ENCODE results near the gene TAC4. TPM values are rescaled to one million over a fixed set of nuclear protein-coding genes. Genes with fewer than 3 reads are reported as not detected.

Gene TAC4, protein sequence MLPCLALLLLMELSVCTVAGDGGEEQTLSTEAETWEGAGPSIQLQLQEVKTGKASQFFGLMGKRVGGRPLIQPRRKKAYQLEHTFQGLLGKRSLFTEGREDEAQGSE
- total RNA-seq (2014; rRNA removed; shearing (Covaris generic)), result 0.92 TPM in 1 of 2 replicates, not detected in the other

DNA sequence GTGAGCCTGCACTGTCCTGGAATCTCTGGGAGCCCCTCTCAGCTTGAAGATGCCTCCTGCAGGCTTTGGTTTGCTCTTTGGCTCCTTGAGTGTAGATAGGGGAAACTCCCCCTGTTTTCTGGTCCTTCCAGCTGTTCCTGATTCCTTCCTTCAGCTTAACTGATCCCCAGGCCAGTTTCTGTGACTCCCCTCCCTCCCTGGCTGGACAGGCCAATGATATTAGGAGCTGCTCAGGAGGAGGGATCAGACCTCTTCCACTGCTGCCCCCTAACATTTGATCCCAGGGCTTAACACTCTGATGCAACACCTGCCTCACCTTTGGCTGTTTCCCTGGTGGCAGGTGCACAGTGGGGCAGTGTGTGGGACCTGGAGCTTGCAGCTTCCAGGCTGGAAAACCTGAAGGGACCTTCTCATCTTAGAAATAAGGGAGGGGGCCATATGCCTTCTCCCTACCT, at the start of gene TAC4:
TSS of gene TAC4 (minus strand) at position 51 of the 455 bp plus-strand sequence. CDS start 52 bp downstream, outside the sequence.
- in situ Hi-C loops (cut with HindIII; ENCODE audit: low sequenced_read_pairs), result no loop called here
- no peak for DNase-seq (ENCODE audit: low spot score)

DNA sequence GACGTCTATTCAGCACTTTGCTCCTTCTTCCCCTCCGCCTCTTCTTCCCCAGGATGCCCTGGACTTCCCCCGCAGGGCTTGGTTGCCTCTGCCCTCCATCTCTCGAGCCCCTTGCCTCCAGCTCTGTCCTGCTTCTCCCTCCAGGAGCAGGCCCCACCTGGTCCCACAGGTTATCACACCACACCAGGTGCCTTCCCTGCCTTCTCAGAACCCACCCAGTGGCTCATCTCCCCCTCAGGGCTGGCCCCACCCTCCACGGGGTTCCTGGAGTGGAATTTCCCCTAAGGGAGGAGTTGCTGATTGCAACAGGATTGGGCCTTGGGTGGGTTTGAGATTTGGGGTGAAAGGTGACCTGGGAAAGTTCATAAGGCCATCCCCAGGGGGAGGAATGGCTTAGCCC, 49.0 kb upstream of the TAC4 start:
- DNase-seq (ENCODE audit: low spot score), result no peak
- in situ Hi-C loops (cut with HindIII; ENCODE audit: low sequenced_read_pairs), result no loop called here

DNA sequence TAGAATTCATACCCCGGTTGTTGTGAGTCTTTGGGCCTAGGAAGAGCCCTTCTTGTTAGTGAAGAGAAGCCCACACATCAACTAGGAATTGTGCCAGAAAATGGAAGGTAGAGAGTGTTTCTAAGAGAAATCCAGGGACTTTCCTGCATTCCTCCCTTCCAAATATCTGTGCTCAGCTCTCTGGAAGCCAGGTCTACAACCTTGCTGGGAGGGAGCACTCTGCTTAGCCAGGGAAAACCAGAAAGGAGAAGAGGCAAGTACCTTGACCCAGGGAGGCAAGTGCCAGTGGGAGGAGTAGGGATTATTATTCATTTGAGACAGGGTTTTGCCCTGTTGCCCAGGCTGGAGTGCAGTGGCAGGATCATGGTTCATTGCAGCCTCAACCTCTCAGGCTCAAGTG, 48.4 kb upstream of the TAC4 start:
- no peak for DNase-seq (ENCODE audit: low spot score)
- in situ Hi-C loops (cut with HindIII; ENCODE audit: low sequenced_read_pairs), result no loop called here

DNA sequence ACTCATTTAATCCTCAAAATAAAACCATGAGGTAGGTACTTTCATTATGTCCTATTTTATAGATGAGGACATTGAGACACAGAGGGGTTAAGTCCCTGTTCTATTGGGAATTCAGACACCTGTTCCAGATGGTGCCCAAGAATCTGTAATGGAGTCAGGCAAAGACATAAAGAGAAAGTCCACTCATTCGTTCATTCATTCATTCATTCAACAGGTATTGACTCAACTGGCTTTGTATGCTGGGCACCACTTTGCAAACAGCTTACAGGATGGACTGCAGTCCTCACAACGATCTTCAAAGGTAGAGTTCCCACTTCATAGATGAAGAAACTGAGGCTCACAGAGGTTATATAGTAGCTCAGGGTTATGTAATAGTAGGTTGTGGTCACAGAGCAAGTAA, 47.9 kb upstream of the TAC4 start:
- DNase-seq (ENCODE audit: low spot score), result no peak
- in situ Hi-C loops (cut with HindIII; ENCODE audit: low sequenced_read_pairs), result no loop called here

DNA sequence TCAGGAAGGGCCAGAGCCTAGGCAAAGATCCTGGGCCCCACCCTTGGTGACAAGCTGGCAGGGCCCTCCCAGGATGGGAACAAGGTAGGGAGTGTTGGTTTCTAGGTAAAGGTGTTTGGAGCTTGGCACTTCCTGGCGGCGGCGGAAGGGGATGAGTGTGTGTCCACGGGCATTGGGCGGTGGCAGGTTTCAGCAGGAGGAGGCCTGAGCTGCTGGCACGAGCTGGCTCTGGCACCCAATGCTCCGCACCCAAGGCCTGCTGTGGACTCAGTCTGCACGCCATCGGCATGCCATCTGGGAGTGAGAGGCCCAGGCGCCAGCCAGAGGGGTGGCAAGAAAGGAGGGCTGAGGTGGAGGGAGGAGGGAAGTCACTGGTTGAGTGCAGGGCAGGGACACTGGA, 46.9 kb upstream of the TAC4 start:
- DNase-seq (ENCODE audit: low spot score), result no peak
- in situ Hi-C loops (cut with HindIII; ENCODE audit: low sequenced_read_pairs), result no loop called here

DNA sequence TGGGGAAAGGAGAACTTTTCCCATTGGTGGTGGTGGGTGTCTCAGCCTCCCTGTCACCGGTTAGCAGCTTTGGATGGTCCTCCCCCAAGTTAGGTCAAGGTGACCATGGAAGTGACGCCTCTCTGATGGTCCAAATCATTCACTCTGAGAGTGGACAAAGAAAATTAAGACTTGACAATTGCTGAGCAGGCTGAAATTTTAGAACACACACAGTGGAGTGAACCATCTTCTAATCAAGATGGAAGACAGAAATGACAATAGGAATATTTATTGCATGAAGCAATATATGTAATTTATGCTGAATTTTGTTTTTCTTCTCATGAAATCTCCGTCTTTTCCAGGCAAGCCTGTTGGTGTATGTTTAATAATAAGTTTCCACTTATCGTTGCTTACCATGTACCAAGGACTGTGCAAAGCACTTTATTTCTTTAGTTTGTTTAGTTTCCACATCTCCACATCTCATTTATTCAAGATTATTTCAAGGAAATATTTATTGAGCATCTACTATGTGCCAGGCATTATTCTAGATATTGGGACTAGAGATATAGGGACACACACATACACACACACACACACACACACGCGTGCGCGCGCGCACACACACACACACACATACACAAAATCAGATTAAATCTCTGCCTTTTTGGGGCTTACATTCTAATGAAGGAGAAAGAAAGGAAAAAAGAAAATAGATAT, 44.0 kb upstream of the TAC4 start:
- in situ Hi-C loops (cut with HindIII; ENCODE audit: low sequenced_read_pairs), result no loop called here
- no peak for DNase-seq (ENCODE audit: low spot score)

DNA sequence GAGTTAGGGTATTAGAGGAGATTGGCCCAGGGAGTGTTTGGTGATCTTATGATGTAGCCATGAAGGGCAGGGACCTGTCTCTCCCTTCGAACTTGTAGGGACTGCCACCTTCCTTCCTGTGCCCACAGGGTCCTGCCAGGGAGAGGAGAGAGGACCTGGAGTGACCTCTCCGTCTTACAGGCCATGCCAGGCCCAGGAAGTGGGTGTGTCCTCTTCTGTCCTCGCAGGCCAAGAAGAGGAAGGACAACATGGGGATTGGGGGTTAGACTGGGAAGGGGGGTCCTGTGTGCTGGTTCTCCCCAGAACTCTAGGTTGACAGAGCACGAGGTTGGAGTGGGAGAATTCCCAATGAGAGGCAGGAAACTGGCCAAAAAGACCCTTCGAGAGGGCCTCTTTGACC, 43.4 kb upstream of the TAC4 start:
- in situ Hi-C loops (cut with HindIII; ENCODE audit: low sequenced_read_pairs), result no loop called here
- DNase-seq (ENCODE audit: low spot score), result no peak

DNA sequence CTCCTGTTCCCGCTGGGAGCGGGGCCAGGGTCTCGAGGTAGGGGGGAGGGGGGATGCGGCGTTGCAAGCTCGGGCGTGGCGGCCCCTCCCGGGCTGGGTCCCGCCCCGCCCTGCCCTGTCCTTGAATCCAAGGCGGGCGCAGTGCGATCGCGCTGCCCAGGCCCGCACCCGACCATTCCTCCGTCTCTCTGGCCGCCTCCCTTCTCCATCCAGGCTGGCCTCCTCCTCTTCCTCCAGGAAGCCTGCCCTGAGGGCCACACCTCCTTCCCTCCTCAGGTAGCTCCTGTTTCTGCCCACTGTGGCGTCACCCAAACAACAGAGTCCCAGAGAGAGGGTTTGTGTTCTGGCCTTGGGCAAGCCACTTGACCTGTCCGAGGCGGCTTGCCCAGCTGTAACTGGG, 43.0 kb upstream of the TAC4 start:
- in situ Hi-C loops (cut with HindIII; ENCODE audit: low sequenced_read_pairs), result no loop called here
- no peak for DNase-seq (ENCODE audit: low spot score)

DNA sequence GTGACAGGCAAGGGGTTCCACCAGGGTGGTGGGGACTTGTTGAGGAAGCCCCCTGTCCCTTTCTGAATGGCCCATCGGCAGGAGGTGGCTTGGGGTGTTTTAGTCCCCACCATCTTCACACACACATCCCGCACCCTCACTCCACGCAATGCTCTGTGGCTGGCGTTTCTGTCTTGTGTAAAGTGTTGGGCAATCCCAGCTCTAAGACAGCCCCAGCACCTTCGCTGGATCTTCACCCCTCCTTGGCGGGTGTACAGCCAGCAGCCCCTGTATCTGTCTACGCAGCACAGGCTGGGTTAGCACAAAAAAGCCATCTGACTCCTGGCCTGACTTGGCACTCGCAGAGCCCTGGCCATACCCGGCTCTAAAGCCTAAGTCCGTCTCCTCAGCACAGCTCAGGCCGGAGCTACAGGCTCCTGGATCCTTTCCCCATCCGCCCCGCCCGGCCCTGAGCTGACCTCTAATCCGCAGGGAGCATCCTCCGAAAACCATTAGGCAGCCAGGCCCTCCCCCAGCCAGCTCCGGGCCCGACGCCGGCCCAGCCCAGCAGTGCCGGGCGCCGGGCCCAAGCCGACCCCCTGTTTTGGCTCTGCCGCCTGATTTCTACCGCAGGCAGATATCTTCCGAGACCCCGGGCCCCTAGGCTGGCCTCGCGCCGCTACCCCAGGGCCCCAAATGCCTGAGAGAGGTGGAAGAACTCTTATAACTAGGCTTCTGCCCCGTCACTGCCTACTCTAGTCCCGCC, 42.4 kb upstream of the TAC4 start:
- DNase-seq (ENCODE audit: low spot score), result peak; percentile 12
- in situ Hi-C loops (cut with HindIII; ENCODE audit: low sequenced_read_pairs), result no loop called here

DNA sequence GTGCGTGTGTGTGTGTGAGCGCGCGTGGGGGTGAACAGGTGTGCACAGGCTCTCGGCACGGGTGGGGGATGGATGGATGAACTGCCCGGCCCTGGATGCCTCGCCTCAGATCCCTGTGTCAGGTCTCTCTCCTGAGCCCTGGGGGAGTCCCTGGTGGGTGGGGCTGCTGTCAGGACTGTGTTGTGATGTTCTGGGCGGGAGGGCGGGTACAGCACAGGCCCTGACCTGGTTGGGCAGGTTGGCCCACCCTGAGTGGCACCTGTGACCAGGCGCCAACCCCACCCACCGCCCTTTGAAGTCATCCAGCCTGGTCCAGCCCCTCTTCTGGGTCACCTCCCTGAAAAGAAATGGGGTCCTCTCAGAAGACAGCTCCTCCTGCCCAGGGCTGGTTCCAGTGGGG, 41.6 kb upstream of the TAC4 start:
- no peak for DNase-seq (ENCODE audit: low spot score)
- in situ Hi-C loops (cut with HindIII; ENCODE audit: low sequenced_read_pairs), result loop anchor here (5.0 kb wide), 1 partner anchor 68 kb away; no protein-coding TSS in a partner anchor

DNA sequence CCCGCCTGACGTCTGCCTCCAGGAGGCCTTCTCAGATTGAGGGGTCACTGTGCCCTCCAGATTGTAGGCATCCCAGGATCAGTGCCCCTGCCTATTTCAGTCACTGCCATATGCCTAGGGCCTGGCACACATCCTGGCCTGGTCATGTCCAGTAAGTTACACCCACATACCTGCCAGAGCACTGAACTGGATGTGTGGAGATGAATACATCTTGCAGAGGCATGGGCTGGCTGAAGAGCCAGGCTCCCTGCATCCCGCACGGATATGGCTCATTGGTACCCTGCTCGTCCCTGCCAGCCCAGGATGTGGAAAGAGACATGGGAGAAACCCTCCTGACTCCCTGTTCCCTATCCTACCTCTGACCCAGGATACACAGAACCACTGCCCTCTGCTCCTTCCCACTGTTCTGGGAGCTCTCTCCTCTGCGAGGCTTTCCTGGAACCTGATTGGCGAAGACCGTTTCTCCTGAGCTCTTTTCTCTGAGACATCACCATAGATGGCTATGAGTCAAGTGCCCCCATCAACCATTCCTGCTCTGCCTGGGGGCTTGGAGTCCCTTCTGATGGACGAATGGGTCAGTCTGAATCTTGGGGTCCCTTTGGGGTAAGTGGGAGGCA, 40.0 kb upstream of the TAC4 start:
- in situ Hi-C loops (cut with HindIII; ENCODE audit: low sequenced_read_pairs), result loop anchor here (5.0 kb wide), 1 partner anchor 69 kb away; no protein-coding TSS in a partner anchor
- DNase-seq (ENCODE audit: low spot score), result peak; percentile 16

DNA sequence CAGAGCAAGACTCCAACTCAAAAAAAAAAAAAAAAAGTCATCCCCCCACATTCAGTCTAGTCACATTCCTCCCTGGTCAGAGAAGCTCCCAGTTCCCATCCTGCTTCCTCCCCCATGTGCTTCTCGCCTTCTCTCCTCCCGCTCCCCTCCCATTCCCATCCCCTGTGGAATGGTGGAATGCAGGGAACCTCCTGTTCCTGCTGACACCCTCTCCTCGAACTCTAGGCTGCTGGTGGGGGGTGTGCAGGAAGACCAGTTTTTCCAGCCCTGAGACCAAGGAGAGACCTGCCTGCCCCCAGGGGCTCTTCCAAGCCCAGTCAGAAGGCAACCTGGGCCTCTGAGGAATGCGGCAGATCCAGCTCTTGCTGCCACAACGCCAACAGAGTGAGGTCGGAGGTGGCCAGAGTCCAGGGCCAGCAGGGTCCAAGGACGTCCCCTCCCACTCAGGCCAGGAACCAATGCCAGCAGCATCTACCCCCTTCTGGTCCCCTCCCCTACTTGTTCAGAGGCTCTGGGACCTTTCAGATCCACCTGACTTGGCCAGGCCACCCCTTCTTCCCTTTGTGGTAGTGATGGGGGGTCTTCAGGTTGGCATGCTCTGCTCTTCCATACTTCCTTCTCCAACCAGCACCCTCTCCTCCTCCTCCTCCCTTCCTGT, 39.3 kb upstream of the TAC4 start:
- DNase-seq (ENCODE audit: low spot score), result no peak
- in situ Hi-C loops (cut with HindIII; ENCODE audit: low sequenced_read_pairs), result loop anchor here (5.0 kb wide), 1 partner anchor 70 kb away; no protein-coding TSS in a partner anchor

DNA sequence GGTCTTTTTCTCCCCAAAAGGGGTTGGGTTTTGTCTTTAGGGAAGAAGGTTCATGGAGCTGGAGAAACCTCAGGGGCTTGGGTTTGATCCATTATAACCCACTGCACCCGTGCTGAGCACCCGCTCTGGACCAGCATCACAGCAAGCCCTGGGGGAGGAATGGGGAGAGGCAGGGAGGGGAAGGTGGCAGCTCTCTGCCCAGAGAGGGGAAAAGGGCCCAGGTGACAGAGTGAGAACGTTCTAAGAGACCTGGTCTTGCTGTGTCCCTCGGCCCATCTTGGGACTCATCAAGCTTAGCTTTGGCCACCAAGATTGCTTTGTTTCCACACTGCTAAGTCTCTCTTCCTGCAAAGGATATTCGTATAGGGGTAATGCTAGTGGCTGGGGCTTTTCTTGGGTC, 38.2 kb upstream of the TAC4 start:
- in situ Hi-C loops (cut with HindIII; ENCODE audit: low sequenced_read_pairs), result loop anchor here (5.0 kb wide), 1 partner anchor 71 kb away; no protein-coding TSS in a partner anchor
- DNase-seq (ENCODE audit: low spot score), result no peak

DNA sequence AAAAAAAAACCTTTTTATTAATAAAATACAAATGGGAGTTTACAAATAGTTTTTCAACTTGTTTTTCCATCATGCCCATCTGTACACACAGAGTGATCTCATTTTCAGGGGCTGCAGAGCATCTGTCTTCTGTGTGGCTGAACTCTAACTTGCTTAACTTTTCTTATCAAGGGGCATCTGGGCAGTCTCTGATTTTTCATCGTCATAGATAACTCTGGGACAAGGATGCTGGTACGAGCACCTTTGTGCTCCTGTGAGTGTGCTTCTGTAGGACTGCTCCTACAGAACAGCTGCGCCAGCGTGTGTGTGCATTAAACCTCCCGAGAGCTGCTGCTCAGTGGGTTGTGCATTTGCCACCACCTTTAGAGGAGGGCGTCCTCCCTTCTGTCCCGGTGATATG, 34.6 kb upstream of the TAC4 start:
- no peak for DNase-seq (ENCODE audit: low spot score)
- in situ Hi-C loops (cut with HindIII; ENCODE audit: low sequenced_read_pairs), result loop anchor here (5.0 kb wide), 1 partner anchor 95 kb away; no protein-coding TSS in a partner anchor

DNA sequence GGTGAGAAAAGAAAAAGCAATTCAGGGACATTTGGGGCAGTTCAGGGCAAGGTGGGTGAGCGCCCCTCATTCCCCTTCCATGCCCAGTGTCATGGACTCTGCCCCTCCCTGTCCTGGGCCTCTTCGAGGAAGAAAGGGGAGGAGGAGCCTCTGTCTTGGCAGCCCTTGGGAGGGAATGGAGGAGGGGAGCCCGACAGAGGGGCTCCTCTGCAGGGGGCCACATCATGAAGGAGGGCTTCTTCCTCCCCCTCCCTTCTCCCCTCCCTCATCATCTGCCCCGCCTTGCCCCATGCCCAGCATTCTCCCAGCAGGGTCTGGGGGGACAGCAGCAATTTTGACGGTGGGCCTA, 33.2 kb upstream of the TAC4 start:
- no peak for DNase-seq (ENCODE audit: low spot score)
- in situ Hi-C loops (cut with HindIII; ENCODE audit: low sequenced_read_pairs), result loop anchor here (5.0 kb wide), 1 partner anchor 96 kb away; no protein-coding TSS in a partner anchor

DNA sequence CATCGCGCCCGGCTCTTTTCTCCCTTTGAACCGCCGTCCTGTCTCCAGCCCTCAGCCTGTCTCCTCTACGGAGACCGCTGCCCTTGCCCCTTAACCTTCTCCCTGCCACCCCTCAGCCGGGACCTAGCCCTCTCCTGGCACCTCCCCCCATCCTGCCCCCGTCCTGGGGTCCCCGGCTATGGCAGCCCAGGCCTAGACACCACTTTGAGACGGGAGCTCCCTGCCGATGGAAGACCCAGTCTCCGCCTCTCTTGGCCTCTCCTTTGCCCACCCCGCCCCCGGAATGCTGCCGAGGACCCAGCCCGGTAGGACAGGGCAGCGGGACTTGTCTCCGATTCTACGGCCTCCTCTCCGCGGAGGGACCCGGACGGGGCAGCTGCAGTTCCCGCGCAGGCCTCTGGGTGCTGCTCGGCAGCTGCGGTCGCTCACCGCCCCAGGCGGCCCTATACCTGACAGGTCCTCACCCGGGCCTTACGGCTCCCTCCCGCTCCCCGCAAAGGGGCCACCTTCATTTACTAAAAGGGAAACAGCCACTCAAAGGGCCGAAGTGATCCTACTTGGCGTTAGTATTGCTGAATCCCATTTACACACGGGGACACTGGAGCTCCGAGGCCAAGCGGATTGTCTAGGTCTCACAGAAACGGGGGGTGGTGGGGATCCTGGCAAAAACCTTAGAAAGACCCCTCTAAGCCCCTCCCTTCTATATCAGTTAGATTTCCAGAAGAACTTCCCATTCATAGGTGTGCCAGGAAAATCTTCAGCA, 32.6 kb upstream of the TAC4 start:
- peak; percentile 61 for DNase-seq (ENCODE audit: low spot score)
- in situ Hi-C loops (cut with HindIII; ENCODE audit: low sequenced_read_pairs), result loop anchor here (5.0 kb wide), 1 partner anchor 97 kb away; no protein-coding TSS in a partner anchor

DNA sequence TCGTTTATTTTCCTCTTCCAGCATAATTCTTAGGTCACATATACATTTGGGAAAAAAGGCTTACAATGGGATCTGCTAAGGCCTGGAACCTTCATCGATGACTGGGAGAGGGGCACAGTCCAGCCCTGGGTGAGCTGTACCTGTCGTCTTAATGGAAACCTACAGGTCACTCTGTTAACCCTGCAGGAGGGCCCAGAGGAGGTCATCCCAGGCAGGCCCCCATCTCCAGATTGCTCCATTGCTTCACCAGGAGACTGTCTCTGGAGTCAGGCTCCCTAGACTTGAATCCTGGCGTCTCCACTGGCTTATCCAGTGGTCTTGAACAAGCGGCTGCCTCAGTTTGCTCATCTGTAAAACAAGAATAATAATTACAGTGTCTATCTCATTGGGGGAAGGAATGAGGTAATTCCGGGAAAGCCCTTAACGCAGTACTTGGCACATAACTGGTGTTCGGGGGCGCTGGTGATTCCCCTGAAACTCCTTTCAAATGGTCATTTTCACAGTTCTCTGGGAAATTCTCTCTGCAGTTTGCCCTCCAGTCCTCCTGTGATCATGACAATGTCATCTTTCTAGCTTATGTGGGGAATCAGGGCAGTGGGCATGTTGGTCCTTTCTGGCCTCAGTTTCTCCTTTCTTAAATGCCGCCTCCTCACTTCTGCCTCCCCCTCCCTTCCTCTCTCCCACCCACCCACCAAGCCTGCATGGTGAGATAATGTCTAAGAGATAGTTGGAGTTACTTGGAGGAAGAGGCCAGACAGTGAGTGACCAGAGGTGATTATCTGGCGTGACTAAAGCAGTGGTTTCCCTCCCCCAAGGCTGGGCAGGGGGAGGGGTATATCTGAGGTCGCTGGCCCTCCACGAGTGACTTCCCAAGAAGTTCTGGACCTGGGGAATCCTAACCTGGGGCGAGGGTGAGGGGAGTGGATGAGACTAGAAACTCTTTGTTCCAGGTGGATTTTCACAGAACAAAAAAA, 31.3 kb upstream of the TAC4 start:
- in situ Hi-C loops (cut with HindIII; ENCODE audit: low sequenced_read_pairs), result no loop called here
- DNase-seq (ENCODE audit: low spot score), result no peak

All from G401 (cell line).